Stimulated activated naive CD8-positive, alpha-beta T cell treated with anti-CD3 and anti-CD28 coated beads, Interleukin-15, amount 100 ng/mL, for 72 hours (primary cell): ENCODE data around the gene GAB1.

Source experiments
- ATAC-seq: fragments of 150-1000 bp; cut with Tn5 transposase; 2 replicates; pipeline ENCODE4 v1.10.0; 2021; ENCODE audit warnings: mild to moderate bottlenecking, moderate library complexity
- DNase-seq, 2 donors: peaks; one replicate each; pipeline ENCODE4 v3.0.0; 2021 to 2022
- H3K27ac Mint-ChIP-seq, 2 donors: one replicate each; pipeline ENCODE4 v1.8.0; 2022; ENCODE audit warnings: mild to moderate bottlenecking in 2 of 2, mixed read lengths in 2 of 2, moderate library complexity in 2 of 2
- H3K27me3 Mint-ChIP-seq: one replicate; pipeline ENCODE4 v1.8.0; 2022; ENCODE audit warnings: mixed read lengths
- H3K4me1 Mint-ChIP-seq: one replicate; pipeline ENCODE4 v1.8.0; 2022; ENCODE audit warnings: mild to moderate bottlenecking, mixed read lengths
- H3K4me3 Mint-ChIP-seq, 2 donors: one replicate each; pipeline ENCODE4 v1.8.0; 2022; ENCODE audit warnings: mild to moderate bottlenecking in 2 of 2, mixed read lengths in 2 of 2, moderate library complexity in 1 of 2
- H3K9me3 Mint-ChIP-seq, 2 donors: one replicate each; pipeline ENCODE4 v1.8.0; 2022; ENCODE audit warnings: mixed read lengths in 2 of 2

GAB1 gene

DNA sequence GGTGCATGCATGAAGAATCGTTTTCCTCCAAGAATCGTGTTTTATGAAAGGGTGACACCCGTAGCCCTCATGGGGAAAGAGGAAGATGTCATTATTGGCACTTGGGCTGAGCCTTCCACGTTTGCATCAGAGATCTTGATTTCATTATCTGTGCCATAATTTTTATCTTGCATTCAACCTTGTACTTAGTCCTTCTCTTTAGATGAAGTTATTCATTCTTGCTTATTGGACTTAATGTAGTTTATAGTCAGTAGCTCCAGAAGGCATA lies 66.8 kb downstream of the GAB1 start:
- DNase-seq: no peak
- Mint-ChIP-seq H3K4me1 (peaks cover 20% of the 10 kb centered on the region), H3K27ac (no peak overlapping the region), H3K9me3 (no peaks in the 10 kb centered on the region), H3K27me3 (peaks cover 8% of the 10 kb centered on the region), H3K4me3 (no peak overlapping the region)
- no peak for ATAC-seq

GRCh38 chr4:143404555-143404954 lies 67.9 kb downstream of the GAB1 start:
- no peak overlapping the region for H3K27ac Mint-ChIP-seq
- peaks cover 20% of the 10 kb centered on the region for H3K4me1 Mint-ChIP-seq
- no peak overlapping the region for H3K4me3 Mint-ChIP-seq
- no peak for DNase-seq
- no peaks in the 10 kb centered on the region for H3K9me3 Mint-ChIP-seq
- ATAC-seq: no peak
- H3K27me3 Mint-ChIP-seq: peaks cover 17% of the 10 kb centered on the region

DNA sequence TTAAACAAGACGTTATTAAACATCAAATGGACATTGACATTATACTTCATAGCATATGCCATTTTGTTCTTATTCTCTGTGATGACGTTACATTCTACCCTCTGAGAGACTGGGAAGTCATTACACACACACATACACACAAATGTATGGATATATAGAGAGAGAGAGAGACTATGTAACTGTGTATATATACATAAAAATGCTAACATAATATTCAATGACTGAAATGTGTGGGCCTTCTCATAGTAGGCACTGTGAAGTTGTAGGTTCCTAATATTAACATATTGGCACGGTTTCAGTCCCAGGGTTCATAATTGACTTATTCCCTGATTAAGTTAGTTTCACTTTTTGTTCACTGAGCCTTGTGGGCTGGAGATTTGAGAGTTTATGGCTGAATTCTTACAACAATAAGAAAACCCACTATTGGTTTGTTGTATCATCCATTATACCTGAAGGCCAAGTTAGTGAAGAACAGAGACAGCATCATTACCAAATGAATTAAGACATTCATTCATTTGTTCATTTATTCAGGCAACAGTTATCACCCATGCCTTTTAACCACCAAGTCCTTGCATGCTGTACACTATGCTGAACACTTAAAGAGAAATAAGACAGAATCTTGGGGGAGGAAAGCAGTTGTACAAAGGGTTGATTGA lies 68.5 kb downstream of the GAB1 start:
- peaks cover 22% of the 10 kb centered on the region for H3K27me3 Mint-ChIP-seq
- DNase-seq: no peak
- H3K27ac Mint-ChIP-seq: no peak overlapping the region
- ATAC-seq: no peak
- H3K4me3 Mint-ChIP-seq: no peak overlapping the region
- no peaks in the 10 kb centered on the region for H3K9me3 Mint-ChIP-seq
- H3K4me1 Mint-ChIP-seq: peaks cover 20% of the 10 kb centered on the region

- Mint-ChIP-seq H3K4me1 (peaks cover 20% of the 10 kb centered on the region), H3K4me3 (no peak overlapping the region), H3K27ac (no peak overlapping the region), H3K9me3 (no peaks in the 10 kb centered on the region), H3K27me3 (peaks cover 30% of the 10 kb centered on the region)
- no peak for ATAC-seq
- DNase-seq: no peak
Measured at GRCh38 chr4:143406523-143406922, 69.8 kb downstream of the GAB1 start.

GRCh38 chr4:143407474-143407873 lies 70.8 kb downstream of the GAB1 start:
- Mint-ChIP-seq H3K4me1 (peaks cover 20% of the 10 kb centered on the region), H3K27me3 (peaks cover 24% of the 10 kb centered on the region), H3K9me3 (no peaks in the 10 kb centered on the region), H3K27ac (no peak overlapping the region), H3K4me3 (no peak overlapping the region)
- DNase-seq (no peak), ATAC-seq (no peak)

GRCh38 chr4:143407888-143408287 lies 71.2 kb downstream of the GAB1 start:
- Mint-ChIP-seq H3K27ac (no peak overlapping the region), H3K27me3 (peaks cover 22% of the 10 kb centered on the region), H3K9me3 (no peaks in the 10 kb centered on the region), H3K4me3 (no peak overlapping the region), H3K4me1 (peaks cover 20% of the 10 kb centered on the region)
- ATAC-seq (no peak), DNase-seq (no peak)

DNA sequence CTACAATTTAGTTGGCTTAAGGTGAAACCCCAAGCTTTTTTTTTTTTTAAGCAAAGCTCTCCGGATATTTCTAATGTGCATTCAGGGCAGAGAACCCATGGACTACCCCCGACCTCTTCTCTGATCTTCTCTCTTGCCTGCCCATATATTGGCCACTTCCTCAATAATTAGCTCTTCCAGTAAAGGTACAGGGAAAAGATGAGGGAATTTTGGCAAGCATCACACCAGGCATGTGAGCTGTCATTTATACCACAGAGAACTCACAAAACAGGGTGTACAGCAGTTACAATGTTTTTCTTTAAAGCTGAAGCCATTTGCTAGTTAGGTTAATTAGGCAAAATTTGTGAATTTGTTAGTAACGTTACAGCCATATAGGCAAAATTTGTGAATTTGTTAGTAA lies 73.3 kb downstream of the GAB1 start:
- H3K4me1 Mint-ChIP-seq: peaks cover 15% of the 10 kb centered on the region
- no peak for DNase-seq
- no peak overlapping the region for H3K27ac Mint-ChIP-seq
- H3K4me3 Mint-ChIP-seq: no peak overlapping the region
- peaks cover 22% of the 10 kb centered on the region for H3K27me3 Mint-ChIP-seq
- no peaks in the 10 kb centered on the region for H3K9me3 Mint-ChIP-seq
- no peak for ATAC-seq

DNA sequence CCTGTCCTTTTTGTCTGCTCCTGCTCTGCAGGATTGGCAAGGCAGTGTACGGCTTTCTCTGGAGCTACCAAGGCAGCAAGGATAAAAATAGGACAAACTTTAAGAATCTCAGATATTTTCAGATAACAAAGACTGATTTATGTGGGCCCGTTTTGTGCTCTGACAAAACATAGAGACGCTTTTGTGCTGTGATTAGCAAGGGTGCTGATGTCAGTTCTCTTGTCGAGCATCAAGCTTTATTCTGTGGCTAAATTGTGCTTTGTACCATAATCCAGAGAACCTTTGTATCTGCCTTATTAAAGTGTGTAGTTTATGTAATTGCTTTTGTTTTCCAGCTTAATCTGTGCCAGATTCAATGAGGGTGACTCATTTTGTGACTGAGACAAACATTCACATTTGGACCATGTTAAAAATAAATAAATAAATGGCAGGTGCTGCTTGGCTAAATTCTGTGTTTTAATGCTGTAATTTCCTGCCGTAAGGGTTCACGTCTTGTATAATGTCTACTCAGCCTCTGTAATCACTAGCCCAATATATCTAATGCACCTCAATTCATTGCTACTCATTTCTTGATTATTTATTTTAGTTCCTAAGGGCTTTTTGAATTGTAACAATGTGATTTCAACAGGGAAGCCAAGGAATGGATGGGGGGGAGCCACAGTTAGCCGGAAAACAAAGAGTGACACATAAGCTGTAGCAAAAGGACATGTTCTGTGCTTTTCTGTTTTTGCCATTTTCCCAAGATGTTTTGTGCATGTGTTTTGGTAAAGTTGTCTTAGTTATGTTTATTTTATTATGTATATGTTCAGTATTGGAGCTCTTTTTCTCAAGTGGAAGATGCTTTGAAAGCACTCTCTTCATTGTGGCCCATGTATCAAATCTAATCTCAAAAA lies 75.1 kb downstream of the GAB1 start:
- peaks cover 2% of the 10 kb centered on the region for H3K4me1 Mint-ChIP-seq
- H3K4me3 Mint-ChIP-seq: no peak overlapping the region
- DNase-seq (no peak), ATAC-seq (no peak)
- no peak overlapping the region for H3K27ac Mint-ChIP-seq
- H3K9me3 Mint-ChIP-seq: no peaks in the 10 kb centered on the region
- peaks cover 22% of the 10 kb centered on the region for H3K27me3 Mint-ChIP-seq

GRCh38 chr4:143412420-143412758 lies 75.7 kb downstream of the GAB1 start:
- Mint-ChIP-seq H3K4me3 (no peak overlapping the region), H3K27me3 (peaks cover 22% of the 10 kb centered on the region), H3K9me3 (no peaks in the 10 kb centered on the region), H3K27ac (peak overlapping the region in 1 of 2 donors; percentile 29), H3K4me1 (no peaks in the 10 kb centered on the region)
- ATAC-seq (no peak), DNase-seq (no peak)

DNA sequence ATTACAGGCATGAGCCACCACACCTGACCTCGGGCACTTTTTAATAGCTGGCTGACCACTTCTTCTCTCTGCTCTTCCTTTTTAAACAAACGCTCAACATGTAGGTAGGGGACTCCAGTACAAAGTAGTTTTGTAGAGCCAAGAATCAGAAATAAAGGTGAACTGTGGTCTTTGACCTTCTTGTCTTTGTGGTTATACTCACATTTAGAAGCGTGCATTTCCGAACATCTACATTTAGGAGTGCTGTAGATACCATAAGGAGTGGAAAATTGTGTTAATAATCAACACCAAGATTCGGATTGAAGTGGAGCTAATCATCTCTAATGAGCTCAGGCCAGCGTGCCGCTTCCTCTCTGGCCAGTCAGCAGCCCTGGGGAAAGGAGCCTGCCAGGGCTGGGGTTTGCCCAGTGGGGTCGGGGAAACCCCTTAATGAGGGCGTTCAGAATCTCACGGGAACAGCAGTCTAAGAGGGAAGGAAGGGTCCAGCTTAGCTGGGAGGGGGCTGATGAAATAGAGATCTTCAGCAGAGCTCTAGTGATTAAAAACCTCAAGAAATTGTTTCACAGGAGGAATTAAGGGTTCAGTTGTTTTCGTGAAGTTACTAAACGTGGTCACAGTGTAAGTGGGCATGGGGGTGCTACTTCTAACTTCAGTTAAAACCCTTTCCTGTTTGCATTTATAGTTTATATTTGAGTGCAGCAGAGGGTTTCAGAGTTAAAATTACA lies 81.2 kb downstream of the GAB1 start:
- no peak overlapping the region for H3K27ac Mint-ChIP-seq
- H3K4me1 Mint-ChIP-seq: no peaks in the 10 kb centered on the region
- no peak overlapping the region for H3K4me3 Mint-ChIP-seq
- no peaks in the 10 kb centered on the region for H3K9me3 Mint-ChIP-seq
- peaks cover 6% of the 10 kb centered on the region for H3K27me3 Mint-ChIP-seq
- DNase-seq (no peak), ATAC-seq (no peak)

- ATAC-seq (no peak), DNase-seq (no peak)
- H3K27me3 Mint-ChIP-seq: peaks cover 6% of the 10 kb centered on the region
- no peaks in the 10 kb centered on the region for H3K4me1 Mint-ChIP-seq
- H3K4me3 Mint-ChIP-seq: no peak overlapping the region
- no peak overlapping the region for H3K27ac Mint-ChIP-seq
- H3K9me3 Mint-ChIP-seq: no peaks in the 10 kb centered on the region
Measured at GRCh38 chr4:143420227-143420626, 83.6 kb downstream of the GAB1 start.

DNA sequence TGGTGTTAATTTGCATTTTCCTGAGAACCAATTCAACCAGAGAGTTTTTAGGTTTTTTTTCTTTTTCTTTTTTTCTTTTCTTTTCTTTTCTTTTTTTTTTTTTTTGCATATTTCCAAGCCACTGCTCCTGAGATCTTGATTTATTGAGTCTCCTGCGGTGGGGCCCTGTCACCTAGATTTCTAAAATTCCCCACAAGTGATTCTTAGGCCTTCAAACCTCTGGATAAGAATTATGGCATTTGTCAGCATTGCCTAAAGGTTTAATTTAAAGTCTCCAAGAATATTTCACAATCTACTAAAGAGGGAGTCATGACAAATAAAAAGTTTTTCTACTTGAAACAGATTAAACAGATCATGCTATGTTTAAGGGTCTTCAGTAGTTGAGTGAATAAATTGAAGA lies 84.9 kb downstream of the GAB1 start:
- Mint-ChIP-seq H3K27me3 (peaks cover 6% of the 10 kb centered on the region), H3K27ac (no peak overlapping the region), H3K9me3 (no peaks in the 10 kb centered on the region), H3K4me3 (no peak overlapping the region), H3K4me1 (no peaks in the 10 kb centered on the region)
- DNase-seq (no peak), ATAC-seq (no peak)

GRCh38 chr4:143424276-143424675 lies 87.6 kb downstream of the GAB1 start:
- Mint-ChIP-seq H3K27me3 (no peaks in the 10 kb centered on the region), H3K4me1 (no peaks in the 10 kb centered on the region), H3K27ac (no peak overlapping the region), H3K9me3 (no peaks in the 10 kb centered on the region), H3K4me3 (no peak overlapping the region)
- no peak for ATAC-seq
- DNase-seq: no peak

DNA sequence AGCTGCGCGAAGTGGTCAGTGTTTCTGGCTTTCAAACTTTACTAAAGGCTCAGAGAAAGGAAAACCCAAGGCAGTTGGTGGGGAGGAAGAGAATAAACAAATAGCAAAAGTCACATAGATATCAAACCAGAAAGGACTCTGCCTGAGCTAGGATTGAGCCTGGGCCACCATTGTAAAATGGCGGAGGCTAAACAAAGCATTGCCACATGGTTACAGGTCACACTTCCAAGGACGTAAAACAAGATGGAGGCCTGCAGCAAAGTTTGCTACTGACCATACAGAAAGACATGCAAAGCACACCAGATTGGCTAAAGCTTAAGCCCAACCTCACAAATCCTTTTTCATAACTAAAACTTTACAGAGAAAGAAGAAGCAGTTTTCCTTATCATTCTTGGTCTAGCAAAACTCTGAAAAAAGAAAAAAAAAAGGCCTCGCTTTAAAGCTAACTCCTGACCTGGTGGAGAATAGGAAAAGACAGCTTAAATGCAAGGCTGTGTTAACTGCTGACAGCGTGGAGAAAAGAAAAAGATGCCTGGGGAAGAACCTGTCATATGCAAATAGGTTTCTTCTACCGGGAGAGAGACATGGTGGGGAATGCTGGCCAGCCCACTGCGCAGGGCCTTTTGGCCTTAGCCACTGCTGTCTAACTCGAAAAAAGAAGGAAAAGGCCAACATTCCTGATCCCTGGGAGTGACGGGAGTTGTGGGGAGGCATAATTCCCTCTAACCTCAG lies 95.0 kb downstream of the GAB1 start:
- no peak overlapping the region for H3K4me3 Mint-ChIP-seq
- DNase-seq: no peak
- H3K27ac Mint-ChIP-seq: no peak overlapping the region
- ATAC-seq: no peak
- no peaks in the 10 kb centered on the region for H3K27me3 Mint-ChIP-seq
- no peaks in the 10 kb centered on the region for H3K4me1 Mint-ChIP-seq
- H3K9me3 Mint-ChIP-seq: peaks cover 5 to 7% of the 10 kb centered on the region in 2 donors

GRCh38 chr4:143432258-143432591 lies 95.5 kb downstream of the GAB1 start:
- Mint-ChIP-seq H3K9me3 (peaks cover 5 to 7% of the 10 kb centered on the region in 2 donors), H3K4me1 (no peaks in the 10 kb centered on the region), H3K27ac (no peak overlapping the region), H3K4me3 (no peak overlapping the region), H3K27me3 (no peaks in the 10 kb centered on the region)
- no peak for ATAC-seq
- no peak for DNase-seq

GRCh38 chr4:143433231-143433630 lies 96.6 kb downstream of the GAB1 start:
- no peaks in the 10 kb centered on the region for H3K27me3 Mint-ChIP-seq
- H3K9me3 Mint-ChIP-seq: peaks cover 5 to 7% of the 10 kb centered on the region in 2 donors
- no peak for DNase-seq
- no peaks in the 10 kb centered on the region for H3K4me1 Mint-ChIP-seq
- H3K27ac Mint-ChIP-seq: no peak overlapping the region
- no peak overlapping the region for H3K4me3 Mint-ChIP-seq
- no peak for ATAC-seq
